Gastrocnemius medialis (tissue), 4 donors: ENCODE data around the gene ITPR2. TPM values are rescaled to one million over a fixed set of nuclear protein-coding genes. Genes with fewer than 3 reads are reported as not detected.
"Not testable (repeated sequence)": the region's sequence is repeated elsewhere in the genome, so short reads cannot be mapped to it uniquely, and the experiment has no call there.

Experiments used
- ATAC-seq, 2 donors: fragments of 150-250 bp; one replicate each; pipeline ENCODE4 v1.9.1; 2016
- DNase-seq, 2 donors: peaks; one replicate each; pipeline ENCODE4 v3.0.0-alpha.2; 2019
- H3K27ac ChIP-seq, 4 donors: fragments of 200-600 bp; sonication (generic); 1 replicate in 1 of 4; 2 replicates in 3 of 4; pipeline ENCODE4 v1.5.1; 2016 to 2018; ENCODE audit warnings: mild to moderate bottlenecking in 2 of 4, moderate library complexity in 1 of 4
- H3K27me3 ChIP-seq, 3 donors: fragments of 200-600 bp; sonication (generic) in 2 of 3; 1 replicate in 1 of 3; 2 replicates in 2 of 3; pipeline versions ENCODE4 v1.5.1 to v1.6.0; 2016 to 2019; ENCODE audit warnings: mild to moderate bottlenecking in 1 of 3, moderate library complexity in 1 of 3
- H3K36me3 ChIP-seq, 2 donors: fragments of 200-600 bp; sonication (generic) in 1 of 2; one replicate each; pipeline ENCODE4 v1.5.1; 2017 to 2018
- H3K4me1 ChIP-seq, 2 donors: fragments of 200-600 bp; sonication (generic) in 1 of 2; one replicate each; pipeline ENCODE4 v1.5.1; 2016 to 2017; ENCODE audit warnings: mild to moderate bottlenecking in 2 of 2
- H3K4me3 ChIP-seq, 4 donors: fragments of 200-600 bp; sonication (generic) in 3 of 4; 1 replicate in 1 of 4; 2 replicates in 3 of 4; pipeline ENCODE4 v1.5.1; 2016 to 2019; ENCODE audit warnings: mild to moderate bottlenecking in 2 of 4
- H3K9me3 ChIP-seq, 3 donors: fragments of 200-600 bp; sonication (generic) in 2 of 3; 1 replicate in 1 of 3; 2 replicates in 2 of 3; pipeline ENCODE4 v1.5.1; 2016 to 2019
- CTCF ChIP-seq, 5 experiments: fragments of 450-650 bp in 3 of 5; fragments of 200-600 bp in 2 of 5; sonication (generic) in 2 of 5; IDR thresholded peaks in 4 of 5; conservative IDR thresholded peaks in 1 of 5; 1 replicate in 4 of 5; 2 replicates in 1 of 5; pipeline ENCODE4 v1.5.1; 2016 to 2019; ENCODE audit warnings: antibody characterized with exemption in 5 of 5, mild to moderate bottlenecking in 3 of 5, moderate library complexity in 3 of 5
- POLR2A ChIP-seq, 2 donors: fragments of 450-650 bp; IDR thresholded peaks; one replicate each; pipeline ENCODE4 v1.6.1; 2017; ENCODE audit warnings: antibody characterized with exemption in 2 of 2, mild to moderate bottlenecking in 2 of 2, moderate library complexity in 2 of 2
- in situ Hi-C, 4 donors: fragments of 200-750 bp; cut with MboI; loops; one replicate each; pipeline versions ENCODE4 v1.15.0 to v1.8.0; 2017; ENCODE audit warnings: low sequenced_read_pairs in 4 of 4
- intact Hi-C: fragments of 100-400 bp; cut with DNase I; formaldehyde crosslinking; loops from one replicate; pipeline ENCODE4 v1.15.1; 2023; ENCODE audit warnings: low total_unique reads
- total RNA-seq, 4 donors: library from RNA; depleted of rRNA; stranded (reverse); fragments of >200 nt; gene quantifications; one replicate each; pipeline versions ENCODE4 v1.1.0 to v1.2.3, GENCODE V29; 2016

ITPR2 gene
- total RNA-seq, 4 donors from 2014 or later = 3.8 to 23.8 (median 4.1) TPM

DNA sequence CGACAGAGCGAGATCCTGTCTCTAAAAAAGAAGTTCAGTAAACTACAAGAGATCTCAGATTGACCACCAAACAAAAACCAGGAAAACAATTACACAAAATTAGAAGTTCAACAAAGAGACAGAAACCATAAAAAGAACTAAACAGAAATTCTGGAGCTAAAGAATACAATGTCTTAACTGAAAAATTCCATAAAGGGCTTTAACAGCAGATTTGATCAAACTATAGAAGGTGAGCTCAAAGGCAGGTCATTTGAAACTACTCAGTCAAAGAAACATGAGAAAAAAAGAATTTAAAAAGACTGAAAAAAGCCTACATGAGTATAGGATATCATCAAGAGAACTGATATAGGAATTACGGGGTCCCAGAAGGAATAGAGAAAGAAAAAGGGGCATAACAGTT, 71.2 kb downstream of the ITPR2 start:
- intact Hi-C loops = no loop called here
- no peak for TF ChIP-seq POLR2A (IDR thresholded peaks at IDR 0.05)
- TF ChIP-seq CTCF (IDR thresholded peaks at IDR 0.05 in 4 of 5, conservative IDR thresholded peaks at IDR 0.05 in 1 of 5) = no peak
- in situ Hi-C loops = no loop called here

GRCh38 chr12:26760657-26761293, 72.2 kb downstream of the ITPR2 start:
- ATAC-seq = no peak

More for the DNA sequence above, 71.2 kb downstream of the ITPR2 start:
- no peak overlapping the region for H3K27ac ChIP-seq
- no peaks in the 10 kb centered on the region for H3K9me3 ChIP-seq
- no peak overlapping the region for H3K4me3 ChIP-seq
- H3K27me3 ChIP-seq = no peaks in the 10 kb centered on the region
- H3K4me1 ChIP-seq = peaks cover 0 to 4% of the 10 kb centered on the region in 2 donors
- DNase-seq = no peak
- no peak for ATAC-seq
- H3K36me3 ChIP-seq = no peaks in the 10 kb centered on the region

DNA sequence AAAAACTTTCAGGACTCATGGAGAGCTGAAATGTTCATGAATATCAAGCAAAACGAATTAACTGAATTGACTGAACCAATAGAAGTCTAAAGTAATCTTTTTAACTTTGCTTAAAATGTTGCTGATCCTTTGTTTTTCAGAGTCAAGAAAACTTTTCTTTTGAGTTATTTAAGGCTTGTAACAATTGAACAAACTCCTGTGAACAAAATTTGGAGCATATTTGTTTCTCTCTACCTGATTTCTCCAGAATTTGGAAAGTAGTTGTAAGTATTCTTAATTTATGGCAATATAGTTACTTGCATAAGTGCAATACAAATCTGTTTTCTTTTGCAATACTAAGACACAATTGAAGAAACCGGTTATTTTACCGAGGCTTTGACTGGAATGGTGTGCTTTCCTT, 77.6 kb downstream of the ITPR2 start:
- H3K4me1 ChIP-seq, DNase-seq, H3K9me3 ChIP-seq, intact Hi-C loops, in situ Hi-C loops, H3K27ac ChIP-seq, H3K27me3 ChIP-seq, ATAC-seq, H3K36me3 ChIP-seq, H3K4me3 ChIP-seq: not testable (repeated sequence)

More at GRCh38 chr12:26760657-26761293, 72.2 kb downstream of the ITPR2 start:
- Histone ChIP-seq H3K36me3 (no peaks in the 10 kb centered on the region), H3K4me1 (peaks cover 0 to 4% of the 10 kb centered on the region in 2 donors), H3K4me3 (no peak overlapping the region), H3K9me3 (no peaks in the 10 kb centered on the region), H3K27ac (no peak overlapping the region), H3K27me3 (no peaks in the 10 kb centered on the region)
- no peak for DNase-seq
- intact Hi-C loops (no loop called here), in situ Hi-C loops (no loop called here)
- TF ChIP-seq POLR2A (IDR thresholded peaks at IDR 0.05) (no peak), CTCF (IDR thresholded peaks at IDR 0.05 in 4 of 5, conservative IDR thresholded peaks at IDR 0.05 in 1 of 5) (no peak)

DNA sequence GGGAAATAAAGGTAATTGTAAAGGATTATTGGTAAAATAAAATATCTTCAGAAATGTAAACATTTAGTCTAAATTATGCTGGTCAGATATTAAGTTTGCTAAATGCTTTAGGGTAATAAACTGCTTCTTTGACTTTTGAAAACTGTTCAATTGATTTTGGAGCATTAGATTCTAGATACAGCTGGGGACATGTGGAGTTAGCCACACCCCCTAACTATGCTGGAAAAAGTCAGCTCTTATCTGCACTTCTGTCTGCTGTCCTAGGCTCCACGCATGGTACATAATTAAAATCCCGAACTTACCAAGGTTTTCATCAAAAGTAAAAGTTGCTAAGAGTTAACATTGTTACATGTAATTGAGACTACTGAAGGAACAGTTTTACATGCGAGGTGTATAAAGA, 78.8 kb downstream of the ITPR2 start:
- in situ Hi-C loops = no loop called here
- no peak overlapping the region for H3K27ac ChIP-seq
- H3K9me3 ChIP-seq = no peaks in the 10 kb centered on the region
- no peaks in the 10 kb centered on the region for H3K27me3 ChIP-seq
- ATAC-seq = no peak
- H3K36me3 ChIP-seq = no peaks in the 10 kb centered on the region
- TF ChIP-seq POLR2A (IDR thresholded peaks at IDR 0.05) = no peak
- DNase-seq = no peak
- peaks cover 0 to 4% of the 10 kb centered on the region in 2 donors for H3K4me1 ChIP-seq
- H3K4me3 ChIP-seq = no peak overlapping the region
- intact Hi-C loops = no loop called here

GRCh38 chr12:26751179-26751578, 81.8 kb downstream of the ITPR2 start:
- H3K9me3 ChIP-seq = no peaks in the 10 kb centered on the region
- in situ Hi-C loops = no loop called here

More at GRCh38 chr12:26751179-26751578, 81.8 kb downstream of the ITPR2 start:
- Histone ChIP-seq H3K36me3 (no peaks in the 10 kb centered on the region), H3K27ac (no peak overlapping the region), H3K4me1 (peaks cover 0 to 9% of the 10 kb centered on the region in 2 donors), H3K27me3 (no peaks in the 10 kb centered on the region), H3K4me3 (no peak overlapping the region)
- TF ChIP-seq CTCF (IDR thresholded peaks at IDR 0.05 in 4 of 5, conservative IDR thresholded peaks at IDR 0.05 in 1 of 5) (no peak), POLR2A (IDR thresholded peaks at IDR 0.05) (no peak)
- intact Hi-C loops = no loop called here
- ATAC-seq = no peak
- DNase-seq = no peak
